Liver (tissue), 3 donors: ENCODE results near the gene C2CD4D.

Source experiments
- FOXA2 ChIP-seq: IDR thresholded peaks from 2 replicates; pipeline ENCODE4 v1.6.1; 2016; ENCODE audit warnings: antibody characterized with exemption
- HNF4G ChIP-seq: IDR thresholded peaks from 2 replicates; pipeline ENCODE4 v1.6.1; 2016; ENCODE audit warnings: antibody characterized with exemption
- RAD21 ChIP-seq, 2 donors: IDR thresholded peaks; 2 replicates each; pipeline ENCODE4 v1.6.1; 2016; ENCODE audit warnings: antibody characterized with exemption in 2 of 2, mild to moderate bottlenecking in 2 of 2
- TF ChIP-seq, protein P1 (sequence below): IDR thresholded peaks from 2 replicates; pipeline ENCODE4 v1.6.1; 2016; ENCODE audit warnings: antibody characterized with exemption
- TF ChIP-seq, protein P2 (sequence below): IDR thresholded peaks from 2 replicates; pipeline ENCODE4 v1.6.1; 2016; ENCODE audit warnings: antibody characterized with exemption, mild to moderate bottlenecking
- TF ChIP-seq, protein P3 (sequence below): fragments of 150-350 bp; IDR thresholded peaks from 2 replicates; pipeline ENCODE4 v1.5.1; 2017; ENCODE audit warnings: improper control_type of control experiment, low read depth, low read length; ENCODE audit not compliant: missing input control
- donor health status: healthy.
- donor health status: healthy.

DNA sequence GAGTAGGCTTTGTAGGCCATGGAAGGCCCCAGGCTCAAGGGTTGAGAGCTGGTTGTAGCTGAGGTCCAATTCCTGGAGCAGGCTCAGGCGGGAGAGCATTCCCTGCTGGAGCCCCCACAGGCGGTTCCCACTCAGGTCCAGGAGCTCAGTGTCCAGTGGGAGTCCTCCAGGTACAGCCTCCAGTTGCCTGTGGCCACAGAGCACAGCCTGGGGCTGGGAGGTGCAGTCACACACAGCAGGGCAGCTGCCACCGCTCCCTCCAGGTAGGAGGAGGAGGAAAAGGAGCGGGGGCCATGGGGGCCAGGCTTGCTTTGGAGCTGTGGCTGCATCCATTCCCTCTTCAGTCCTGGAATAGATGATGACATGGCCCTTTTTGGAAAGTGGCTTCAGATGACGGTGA lies 37.2 kb downstream of the C2CD4D start:
- TF ChIP-seq HNF4G: no peak
- TF ChIP-seq, protein P1, sequence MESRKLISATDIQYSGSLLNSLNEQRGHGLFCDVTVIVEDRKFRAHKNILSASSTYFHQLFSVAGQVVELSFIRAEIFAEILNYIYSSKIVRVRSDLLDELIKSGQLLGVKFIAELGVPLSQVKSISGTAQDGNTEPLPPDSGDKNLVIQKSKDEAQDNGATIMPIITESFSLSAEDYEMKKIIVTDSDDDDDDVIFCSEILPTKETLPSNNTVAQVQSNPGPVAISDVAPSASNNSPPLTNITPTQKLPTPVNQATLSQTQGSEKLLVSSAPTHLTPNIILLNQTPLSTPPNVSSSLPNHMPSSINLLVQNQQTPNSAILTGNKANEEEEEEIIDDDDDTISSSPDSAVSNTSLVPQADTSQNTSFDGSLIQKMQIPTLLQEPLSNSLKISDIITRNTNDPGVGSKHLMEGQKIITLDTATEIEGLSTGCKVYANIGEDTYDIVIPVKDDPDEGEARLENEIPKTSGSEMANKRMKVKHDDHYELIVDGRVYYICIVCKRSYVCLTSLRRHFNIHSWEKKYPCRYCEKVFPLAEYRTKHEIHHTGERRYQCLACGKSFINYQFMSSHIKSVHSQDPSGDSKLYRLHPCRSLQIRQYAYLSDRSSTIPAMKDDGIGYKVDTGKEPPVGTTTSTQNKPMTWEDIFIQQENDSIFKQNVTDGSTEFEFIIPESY: no peak
- TF ChIP-seq, protein P2, sequence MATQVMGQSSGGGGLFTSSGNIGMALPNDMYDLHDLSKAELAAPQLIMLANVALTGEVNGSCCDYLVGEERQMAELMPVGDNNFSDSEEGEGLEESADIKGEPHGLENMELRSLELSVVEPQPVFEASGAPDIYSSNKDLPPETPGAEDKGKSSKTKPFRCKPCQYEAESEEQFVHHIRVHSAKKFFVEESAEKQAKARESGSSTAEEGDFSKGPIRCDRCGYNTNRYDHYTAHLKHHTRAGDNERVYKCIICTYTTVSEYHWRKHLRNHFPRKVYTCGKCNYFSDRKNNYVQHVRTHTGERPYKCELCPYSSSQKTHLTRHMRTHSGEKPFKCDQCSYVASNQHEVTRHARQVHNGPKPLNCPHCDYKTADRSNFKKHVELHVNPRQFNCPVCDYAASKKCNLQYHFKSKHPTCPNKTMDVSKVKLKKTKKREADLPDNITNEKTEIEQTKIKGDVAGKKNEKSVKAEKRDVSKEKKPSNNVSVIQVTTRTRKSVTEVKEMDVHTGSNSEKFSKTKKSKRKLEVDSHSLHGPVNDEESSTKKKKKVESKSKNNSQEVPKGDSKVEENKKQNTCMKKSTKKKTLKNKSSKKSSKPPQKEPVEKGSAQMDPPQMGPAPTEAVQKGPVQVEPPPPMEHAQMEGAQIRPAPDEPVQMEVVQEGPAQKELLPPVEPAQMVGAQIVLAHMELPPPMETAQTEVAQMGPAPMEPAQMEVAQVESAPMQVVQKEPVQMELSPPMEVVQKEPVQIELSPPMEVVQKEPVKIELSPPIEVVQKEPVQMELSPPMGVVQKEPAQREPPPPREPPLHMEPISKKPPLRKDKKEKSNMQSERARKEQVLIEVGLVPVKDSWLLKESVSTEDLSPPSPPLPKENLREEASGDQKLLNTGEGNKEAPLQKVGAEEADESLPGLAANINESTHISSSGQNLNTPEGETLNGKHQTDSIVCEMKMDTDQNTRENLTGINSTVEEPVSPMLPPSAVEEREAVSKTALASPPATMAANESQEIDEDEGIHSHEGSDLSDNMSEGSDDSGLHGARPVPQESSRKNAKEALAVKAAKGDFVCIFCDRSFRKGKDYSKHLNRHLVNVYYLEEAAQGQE: no peak
- no peak for TF ChIP-seq FOXA2
- TF ChIP-seq, protein P3, sequence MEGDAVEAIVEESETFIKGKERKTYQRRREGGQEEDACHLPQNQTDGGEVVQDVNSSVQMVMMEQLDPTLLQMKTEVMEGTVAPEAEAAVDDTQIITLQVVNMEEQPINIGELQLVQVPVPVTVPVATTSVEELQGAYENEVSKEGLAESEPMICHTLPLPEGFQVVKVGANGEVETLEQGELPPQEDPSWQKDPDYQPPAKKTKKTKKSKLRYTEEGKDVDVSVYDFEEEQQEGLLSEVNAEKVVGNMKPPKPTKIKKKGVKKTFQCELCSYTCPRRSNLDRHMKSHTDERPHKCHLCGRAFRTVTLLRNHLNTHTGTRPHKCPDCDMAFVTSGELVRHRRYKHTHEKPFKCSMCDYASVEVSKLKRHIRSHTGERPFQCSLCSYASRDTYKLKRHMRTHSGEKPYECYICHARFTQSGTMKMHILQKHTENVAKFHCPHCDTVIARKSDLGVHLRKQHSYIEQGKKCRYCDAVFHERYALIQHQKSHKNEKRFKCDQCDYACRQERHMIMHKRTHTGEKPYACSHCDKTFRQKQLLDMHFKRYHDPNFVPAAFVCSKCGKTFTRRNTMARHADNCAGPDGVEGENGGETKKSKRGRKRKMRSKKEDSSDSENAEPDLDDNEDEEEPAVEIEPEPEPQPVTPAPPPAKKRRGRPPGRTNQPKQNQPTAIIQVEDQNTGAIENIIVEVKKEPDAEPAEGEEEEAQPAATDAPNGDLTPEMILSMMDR: no peak
- TF ChIP-seq RAD21 (IDR thresholded peaks at IDR 0.05): no peak
